ENCODE measurements around the gene PTPRJ. TPM values are rescaled to one million over a fixed set of nuclear protein-coding genes. Genes with fewer than 3 reads are reported as not detected.
A peak's percentile ranks its signal among the peaks of the same experiment; 100 is the strongest.

PTPRJ gene
- total and polyA plus RNA-seq, 9 of the 15 experiments (the other 6 are each of a cell fraction or from before 2014, with no cell fraction given) = 0.56 to 10.7 (median 4.8) TPM

- TF ChIP-seq REST (IDR thresholded peaks at IDR 0.05; ENCODE audit: borderline replicate concordance) (peak; percentile 62; the same call in 1 of the 2 replicates), REST (CRISPR knock-in tag; IDR thresholded peaks at IDR 0.05; ENCODE audit: low read depth) (no peak), MAZ (CRISPR knock-in tag; conservative IDR thresholded peaks at IDR 0.05 in 1 of 2, IDR thresholded peaks at IDR 0.05 in 1 of 2) (0 out of 4 replicates have a peak, but pooled peaks of 1 of the 2 experiments have one; percentile 17), TARDBP (IDR thresholded peaks at IDR 0.05) (no peak), KLF16 (IDR thresholded peaks at IDR 0.05) (peak; percentile 30; the same call in 1 of the 2 replicates), NFYB (IDR thresholded peaks at IDR 0.05; ENCODE audit: extremely low read depth, insufficient read length) (no peak), RAD21 (CRISPR knock-in tag; conservative IDR thresholded peaks at IDR 0.05 in 1 of 2, IDR thresholded peaks at IDR 0.05 in 1 of 2) (peak; percentile 77 to 89)
Observed at GRCh38 chr11:48172818-48173609, 192.7 kb downstream of the PTPRJ start (continued).

Data from K562 (cell line).